ENCODE measurements around the gene STK17B.
"Not testable (repeated sequence)": the region's sequence is repeated elsewhere in the genome, so short reads cannot be mapped to it uniquely, and the experiment has no call there.

Gene STK17B

GRCh38 chr2:196105951-196106350 is 65.4 kb downstream of the STK17B start:
- no peak for DNase-seq

- no peak for DNase-seq
These were observed 67.3 kb downstream of the STK17B start for GRCh38 chr2:196104066-196104465.

GRCh38 chr2:196103626-196104025 is 67.8 kb downstream of the STK17B start:
- no peak for DNase-seq

GRCh38 chr2:196101325-196101991 is 69.9 kb downstream of the STK17B start:
- peak; percentile 66 for DNase-seq

GRCh38 chr2:196099916-196100315 is 71.5 kb downstream of the STK17B start:
- DNase-seq, result no peak

GRCh38 chr2:196097864-196098660 is 73.3 kb downstream of the STK17B start:
- no peak for DNase-seq

- no peak for DNase-seq
These were observed 74.2 kb downstream of the STK17B start for GRCh38 chr2:196096982-196097745.

- no peak for DNase-seq
These were observed 75.1 kb downstream of the STK17B start for GRCh38 chr2:196096264-196096663.

- not testable (repeated sequence) for DNase-seq
These were observed 81.9 kb downstream of the STK17B start for GRCh38 chr2:196089448-196089847.

- no peak for DNase-seq
These were observed 83.2 kb downstream of the STK17B start for GRCh38 chr2:196088203-196088602.

- no peak for DNase-seq
These were observed 84.6 kb downstream of the STK17B start for GRCh38 chr2:196086517-196087368.

GRCh38 chr2:196083601-196084000 is 87.8 kb downstream of the STK17B start:
- DNase-seq, result no peak

Data from activated effector memory CD4-positive, alpha-beta T cell treated with anti-CD3 and anti-CD28 coated beads, Interleukin-2, amount 50 U/mL, for 16 hours (primary cell).